Stimulated activated CD4-positive, alpha-beta T cell treated with anti-CD3 and anti-CD28 coated beads, Interleukin-1b, Interleukin-23, amount 100 ng/mL, for 24 hours (primary cell): ENCODE measurements around the gene TMEM240.
"Not testable (repeated sequence)": the region's sequence is repeated elsewhere in the genome, so short reads cannot be mapped to it uniquely, and the experiment has no call there.

Source experiments
- DNase-seq, 4 experiments: peaks; one replicate each; pipeline ENCODE4 v3.0.0-alpha.2; 2020; ENCODE audit warnings: low read depth in 4 of 4, low spot score in 1 of 4

Gene TMEM240

DNA sequence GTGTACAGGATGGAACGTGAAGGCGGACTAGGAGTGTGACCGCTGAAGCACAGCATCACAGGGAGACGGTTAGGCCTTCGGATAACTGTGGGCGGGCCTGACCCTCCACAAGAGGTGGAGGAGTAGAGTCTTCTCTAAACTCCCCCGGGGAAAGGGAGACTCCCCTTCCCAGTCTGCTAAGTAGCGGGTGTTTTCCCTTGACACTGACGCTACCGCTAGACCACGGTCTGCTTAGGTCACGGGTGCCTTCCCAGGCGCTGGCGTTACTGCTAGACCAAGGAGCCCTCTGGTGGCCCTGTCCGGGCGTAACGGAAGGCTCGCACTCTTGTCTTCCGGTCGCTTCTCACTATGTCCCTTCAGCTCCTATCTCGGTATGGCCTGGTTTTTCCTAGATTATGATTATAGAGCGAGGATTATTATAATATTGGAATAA lies 35.0 kb downstream of the TMEM240 start:
- DNase-seq = not testable (repeated sequence)

DNA sequence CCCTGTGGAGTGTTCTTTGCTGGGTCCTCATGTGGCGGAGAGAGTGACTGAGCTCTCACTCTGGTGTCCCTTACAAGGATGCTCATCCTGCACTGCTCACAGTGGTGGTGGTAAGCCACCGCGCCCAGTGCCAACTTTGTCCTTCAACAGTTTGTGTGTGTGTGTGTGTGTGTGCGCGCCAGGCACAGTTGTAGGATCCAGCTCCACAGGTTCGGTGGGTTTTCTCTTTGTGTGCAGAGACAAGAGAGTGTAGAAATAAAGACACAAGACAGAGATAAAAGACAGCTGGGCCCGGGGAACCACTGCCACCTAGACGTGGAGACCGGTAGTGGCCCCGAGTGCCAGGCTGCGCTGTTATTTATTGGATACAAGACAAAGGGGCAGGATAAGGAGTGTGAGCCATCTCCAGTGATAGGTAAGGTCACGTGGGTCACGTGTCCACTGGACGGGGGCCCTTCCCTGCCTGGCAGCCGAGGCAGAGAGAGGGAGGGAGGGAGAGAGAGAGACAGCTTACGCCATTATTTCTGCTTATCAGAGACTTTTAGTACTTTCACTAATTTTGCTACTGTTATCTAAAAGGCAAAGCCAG lies 35.6 kb downstream of the TMEM240 start:
- peak; percentile 39 to 67 (median 52) for DNase-seq

DNA sequence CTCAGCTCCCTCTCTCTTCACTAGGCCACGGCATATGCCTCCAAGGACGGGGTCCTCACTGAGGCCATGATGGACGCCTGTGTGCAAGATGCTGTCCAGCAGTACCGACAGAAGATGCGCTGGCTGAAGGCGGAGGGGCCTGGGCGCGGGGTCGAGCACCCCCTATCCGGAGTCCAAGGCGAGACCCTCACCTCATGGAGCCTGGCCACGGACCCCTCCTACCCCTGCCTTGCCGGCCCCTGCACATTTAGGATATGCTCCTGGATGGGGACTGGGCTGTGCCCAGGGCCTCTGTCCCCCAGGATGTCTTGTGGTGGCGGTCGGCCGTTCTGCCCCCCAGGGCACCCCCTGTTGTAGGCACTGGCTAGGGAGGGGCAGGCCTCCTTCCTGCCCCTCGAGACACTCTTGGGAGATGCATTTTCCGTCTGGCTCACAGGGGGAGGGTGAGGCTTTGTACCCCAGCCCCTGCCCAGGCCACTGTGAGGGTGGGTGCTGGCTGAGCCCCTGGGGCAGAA lies 44.9 kb downstream of the TMEM240 start:
- not testable (repeated sequence) for DNase-seq

DNA sequence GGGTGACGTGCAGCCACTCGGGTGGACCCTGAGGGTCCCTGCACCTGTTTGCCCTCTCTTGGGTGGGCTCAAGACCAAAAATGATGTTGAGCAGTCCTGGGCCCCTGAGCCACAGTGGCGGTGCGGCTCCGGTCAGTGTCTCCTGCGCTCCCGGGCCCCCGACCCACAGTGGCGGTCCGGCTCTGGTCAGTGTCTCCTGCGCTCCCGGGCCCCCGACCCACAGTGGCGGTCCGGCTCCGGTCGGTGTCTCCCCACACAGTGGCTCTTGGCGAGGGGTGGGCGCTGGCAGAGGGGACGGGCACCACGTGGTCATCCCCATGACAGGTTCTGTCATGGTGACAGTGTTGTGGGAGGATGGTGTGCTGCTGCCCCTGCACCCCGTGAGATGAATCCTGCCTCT lies 46.1 kb downstream of the TMEM240 start:
- not testable (repeated sequence) for DNase-seq

DNA sequence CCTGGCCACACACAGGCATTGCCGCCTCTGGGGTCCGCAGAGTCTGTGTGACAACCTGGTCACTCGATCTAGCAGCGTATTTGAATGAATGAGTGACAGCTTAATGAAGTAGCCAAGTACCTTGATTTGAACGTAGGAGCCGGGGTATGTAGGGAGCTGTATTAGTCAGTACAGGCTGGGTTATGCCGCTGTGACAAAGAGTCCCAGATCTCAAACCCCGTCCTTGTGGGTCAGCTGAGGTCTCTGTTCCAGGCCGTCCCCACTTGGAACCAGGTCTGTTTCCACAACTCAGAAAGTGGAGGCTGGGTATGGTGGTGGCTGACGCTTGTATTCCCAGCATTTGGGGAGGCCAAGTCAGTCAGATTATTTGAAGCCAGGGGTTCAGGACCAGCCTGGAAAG lies 48.8 kb downstream of the TMEM240 start:
- DNase-seq = no peak

DNA sequence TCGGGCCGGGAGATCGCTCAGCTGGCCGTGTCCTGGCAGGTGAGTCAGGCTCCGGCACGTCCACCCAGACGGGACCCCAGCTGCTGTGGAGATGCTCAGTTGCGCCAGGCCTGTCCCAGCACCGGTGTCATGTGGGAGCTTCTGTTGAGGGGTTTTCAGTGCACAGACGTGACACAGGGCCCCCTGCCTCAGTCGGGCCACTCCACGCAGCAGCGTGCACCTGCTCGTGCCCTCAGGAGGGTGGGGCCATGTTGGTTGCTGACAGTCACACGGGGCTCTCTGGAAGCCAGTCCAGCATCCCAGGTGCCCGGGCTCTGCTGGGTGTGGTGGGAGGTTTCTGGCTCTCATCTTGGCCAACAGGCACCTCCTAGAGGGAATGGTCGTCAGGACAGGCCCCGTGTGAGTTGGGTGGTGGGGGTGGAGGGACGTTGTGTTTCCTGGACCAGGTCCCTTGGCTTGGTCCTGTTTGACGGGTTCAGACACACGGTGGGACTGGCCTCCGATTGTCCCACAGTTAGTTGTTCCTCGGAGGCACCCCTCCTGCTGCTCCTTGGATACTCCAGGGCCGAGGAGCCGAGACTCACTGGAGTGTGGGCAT lies 49.7 kb downstream of the TMEM240 start:
- no peak for DNase-seq

DNA sequence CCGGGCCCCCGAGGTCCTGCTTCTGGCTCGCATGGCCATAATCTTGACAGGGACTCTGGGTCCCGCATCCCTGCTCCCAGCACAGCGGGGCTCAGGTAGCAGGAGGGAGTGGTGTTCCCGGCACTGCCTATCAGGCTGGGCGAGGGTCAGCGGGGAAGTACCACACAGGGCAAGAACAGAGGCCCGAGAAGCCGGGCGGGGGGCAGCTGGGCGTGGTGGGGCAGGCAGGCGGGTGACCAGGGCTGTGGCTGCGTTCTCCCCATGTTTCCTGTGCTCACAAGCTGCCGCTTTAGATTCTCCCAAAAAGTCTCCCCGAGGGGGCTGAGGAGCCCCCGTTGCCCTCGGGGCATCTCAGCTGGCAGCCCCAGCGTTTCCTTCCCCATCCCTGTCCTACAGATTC lies 50.6 kb downstream of the TMEM240 start:
- no peak for DNase-seq

DNA sequence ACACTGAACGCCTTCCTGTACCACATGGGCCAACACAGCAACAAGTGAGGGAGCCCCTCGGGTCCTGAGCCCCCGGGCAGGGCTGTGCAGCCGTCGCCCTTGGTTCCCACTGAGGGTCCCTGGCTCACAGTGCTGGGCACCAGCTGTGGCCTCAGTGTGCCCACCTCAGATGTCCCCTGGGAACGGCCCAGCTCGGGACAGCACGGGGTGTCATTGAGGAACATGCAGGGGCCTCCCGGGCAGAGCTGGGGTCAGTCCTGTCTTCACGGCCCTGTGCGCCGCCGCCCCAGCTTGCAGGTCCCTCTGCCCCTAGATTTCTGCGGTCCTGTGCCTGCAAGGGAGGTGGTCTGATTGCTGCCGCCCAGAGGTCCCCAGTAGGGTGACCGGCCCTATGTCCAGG lies 51.2 kb downstream of the TMEM240 start:
- DNase-seq = no peak

DNA sequence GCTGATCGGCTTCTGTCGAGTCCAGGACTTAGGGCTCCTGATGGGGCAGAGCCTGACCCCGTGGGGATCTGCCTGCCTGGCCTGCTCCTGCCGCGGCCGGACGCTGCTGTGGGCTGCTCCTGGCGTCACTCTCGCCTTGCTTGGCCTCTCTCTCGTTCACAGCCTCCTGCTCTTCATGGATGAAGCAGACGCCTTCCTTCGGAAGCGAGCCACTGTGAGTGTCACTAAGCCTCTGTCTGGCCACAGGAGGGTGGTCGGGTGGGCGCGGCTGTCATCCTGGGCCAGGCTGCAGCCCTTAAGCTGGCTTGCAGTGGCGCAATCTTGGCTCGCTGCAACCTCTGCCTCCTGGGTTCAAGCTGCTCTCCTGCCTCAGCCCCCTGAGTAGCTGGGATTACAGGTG lies 52.7 kb downstream of the TMEM240 start:
- no peak for DNase-seq

DNA sequence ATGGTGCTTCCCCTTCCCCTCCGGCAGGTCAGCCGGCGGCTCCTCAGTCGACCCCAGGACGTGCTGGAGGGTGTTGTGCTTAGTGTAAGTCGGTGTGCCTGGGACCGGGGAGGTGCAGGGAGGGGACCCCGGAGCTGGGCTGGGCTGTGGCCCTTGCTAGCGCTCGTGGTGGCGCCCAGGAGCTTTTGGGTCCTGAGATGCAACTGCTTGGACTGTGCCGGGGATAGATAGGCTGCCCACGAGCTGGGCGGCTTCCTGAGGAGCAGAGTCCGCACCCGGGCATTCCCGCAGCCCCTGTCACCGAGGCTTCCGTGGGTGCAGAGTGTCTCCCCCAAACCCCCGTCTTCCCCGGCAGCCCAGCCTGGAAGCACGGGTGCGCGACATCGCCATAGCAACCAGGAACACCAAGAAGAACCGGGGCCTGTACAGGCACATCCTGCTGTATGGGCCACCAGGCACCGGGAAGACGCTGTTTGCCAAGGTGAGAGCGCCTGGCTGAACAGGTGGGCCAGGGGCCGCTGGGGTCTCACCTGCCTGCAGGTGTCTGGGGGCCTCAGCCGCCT lies 54.6 kb downstream of the TMEM240 start:
- DNase-seq = not testable (repeated sequence)

DNA sequence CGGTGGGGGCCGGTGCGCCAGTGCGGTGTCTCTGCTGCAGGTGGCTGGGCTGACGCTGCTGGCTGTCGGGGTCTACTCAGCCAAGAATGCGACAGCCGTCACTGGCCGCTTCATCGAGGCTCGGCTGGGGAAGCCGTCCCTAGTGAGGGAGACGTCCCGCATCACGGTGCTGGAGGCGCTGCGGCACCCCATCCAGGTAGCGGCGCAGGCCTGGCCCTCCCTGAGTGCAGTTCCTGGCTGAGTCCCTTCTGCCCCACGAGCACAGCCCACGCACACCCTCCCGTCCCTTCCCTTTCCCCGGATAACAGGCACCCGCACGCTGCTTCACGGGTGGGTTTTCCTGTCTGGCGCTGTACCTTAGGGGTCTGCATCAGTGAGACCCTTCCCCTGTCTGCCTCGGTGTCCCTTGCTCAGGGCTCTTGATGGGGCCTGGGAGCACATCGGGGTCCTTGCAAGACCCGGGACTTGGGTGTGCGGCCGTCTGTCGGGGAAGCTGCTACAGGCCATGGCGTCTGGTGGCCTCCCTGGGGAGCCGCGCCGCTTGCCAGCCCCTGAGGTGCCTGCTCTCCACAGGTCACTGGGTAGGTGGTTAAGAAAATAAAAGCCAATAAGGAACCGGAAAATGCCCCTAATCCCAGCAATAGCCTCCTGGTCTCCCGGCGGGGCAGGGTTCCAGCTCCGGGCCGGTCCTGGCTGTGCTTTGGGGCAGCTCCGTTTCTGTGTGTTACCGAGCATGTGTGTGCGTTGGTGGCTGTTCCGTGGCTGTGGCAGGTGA lies 55.3 kb downstream of the TMEM240 start:
- DNase-seq = not testable (repeated sequence)
